Hepatocyte (in vitro differentiated cells): ENCODE measurements around the gene PYDC2. TPM values are rescaled to one million over a fixed set of nuclear protein-coding genes. Genes with fewer than 3 reads are reported as not detected.
"Not testable (repeated sequence)": the region's sequence is repeated elsewhere in the genome, so short reads cannot be mapped to it uniquely, and the experiment has no call there.

Experiments used
- DNase-seq: peaks from one replicate; pipeline ENCODE4 v3.0.0-alpha.2; 2016; ENCODE audit warnings: low spot score
- H2AFZ ChIP-seq: fragments of 200-600 bp; sonication (generic); 2 replicates; pipeline ENCODE4 v1.6.0; 2016; ENCODE audit warnings: antibody characterized with exemption, mild to moderate bottlenecking
- H3K27ac ChIP-seq: fragments of 200-600 bp; sonication (generic); 2 replicates; pipeline ENCODE4 v1.5.1; 2016; ENCODE audit warnings: mild to moderate bottlenecking
- H3K27me3 ChIP-seq: fragments of 200-600 bp; sonication (generic); 2 replicates; pipeline ENCODE4 v1.6.1; 2016
- H3K36me3 ChIP-seq: fragments of 200-600 bp; sonication (generic); replicated peaks from 2 replicates; pipeline ENCODE4 v1.5.1; 2016; ENCODE audit warnings: low read depth; ENCODE audit not compliant: insufficient read depth
- H3K4me1 ChIP-seq: fragments of 200-600 bp; sonication (generic); 2 replicates; pipeline ENCODE4 v1.5.1; 2016; ENCODE audit warnings: mild to moderate bottlenecking, moderate library complexity; ENCODE audit not compliant: insufficient read depth
- H3K4me2 ChIP-seq: fragments of 200-600 bp; sonication (generic); 2 replicates; pipeline ENCODE4 v1.6.0; 2016
- H3K4me3 ChIP-seq: fragments of 200-600 bp; sonication (generic); 2 replicates; pipeline ENCODE4 v1.5.1; 2016; ENCODE audit warnings: mild to moderate bottlenecking
- H3K79me2 ChIP-seq: fragments of 200-600 bp; sonication (generic); 2 replicates; pipeline ENCODE4 v1.6.0; 2017; ENCODE audit warnings: mild to moderate bottlenecking
- H3K9me2 ChIP-seq: fragments of 200-600 bp; sonication (generic); replicated peaks from 2 replicates; pipeline ENCODE4 v1.6.0; 2017; ENCODE audit warnings: mild to moderate bottlenecking; ENCODE audit not compliant: insufficient read depth
- H3K9me3 ChIP-seq: fragments of 200-600 bp; sonication (generic); 2 replicates; pipeline ENCODE4 v1.5.1; 2016; ENCODE audit warnings: low read depth, mild to moderate bottlenecking
- H4K20me1 ChIP-seq: fragments of 200-600 bp; sonication (generic); 2 replicates; pipeline ENCODE4 v1.6.0; 2016; ENCODE audit warnings: mild to moderate bottlenecking; ENCODE audit not compliant: insufficient read depth, poor library complexity, severe bottlenecking
- EZH2 ChIP-seq: fragments of 200-600 bp; sonication (generic); IDR thresholded peaks from 2 replicates; pipeline ENCODE4 v1.6.1; 2016; ENCODE audit warnings: antibody characterized with exemption, mild to moderate bottlenecking, borderline replicate concordance
- EZH2phosphoT487 ChIP-seq: fragments of 200-600 bp; sonication (generic); IDR thresholded peaks from one replicate; pipeline ENCODE4 v1.6.1; 2018; ENCODE audit warnings: antibody characterized with exemption, mild to moderate bottlenecking, low read depth, moderate library complexity; ENCODE audit not compliant: unreplicated experiment, severe bottlenecking
- WGBS: methylation state at CpG from one replicate; pipeline ENCODE4 v1.1.6; 2016; ENCODE audit warnings: low lambda C conversion rate; ENCODE audit errors: missing lambda C conversion rate; 5-methylcytosine and 5-hydroxymethylcytosine counted together
- polyA plus RNA-seq: library from polyadenylated mRNA; unstranded; fragments of >200 nt; fragmentation: Nextera tagmentation; extraction: Ambion mirVana; gene quantifications from 2 replicates; pipeline ENCODE4 v1.2.1, GENCODE V29; 2016
- total RNA-seq: library from RNA; depleted of rRNA; stranded (reverse); fragments of >200 nt; gene quantifications from 2 replicates; pipeline ENCODE4 v1.2.3, GENCODE V29; 2014
- TF ChIP-seq, protein P1 (sequence below): fragments of 200-600 bp; sonication (generic); IDR thresholded peaks from 2 replicates; pipeline ENCODE4 v1.5.1; 2016; ENCODE audit warnings: antibody characterized with exemption, mild to moderate bottlenecking; ENCODE audit not compliant: poor library complexity

The PYDC2 gene
- total and polyA plus RNA-seq, 2 experiments from 2014 or later, result not detected

DNA sequence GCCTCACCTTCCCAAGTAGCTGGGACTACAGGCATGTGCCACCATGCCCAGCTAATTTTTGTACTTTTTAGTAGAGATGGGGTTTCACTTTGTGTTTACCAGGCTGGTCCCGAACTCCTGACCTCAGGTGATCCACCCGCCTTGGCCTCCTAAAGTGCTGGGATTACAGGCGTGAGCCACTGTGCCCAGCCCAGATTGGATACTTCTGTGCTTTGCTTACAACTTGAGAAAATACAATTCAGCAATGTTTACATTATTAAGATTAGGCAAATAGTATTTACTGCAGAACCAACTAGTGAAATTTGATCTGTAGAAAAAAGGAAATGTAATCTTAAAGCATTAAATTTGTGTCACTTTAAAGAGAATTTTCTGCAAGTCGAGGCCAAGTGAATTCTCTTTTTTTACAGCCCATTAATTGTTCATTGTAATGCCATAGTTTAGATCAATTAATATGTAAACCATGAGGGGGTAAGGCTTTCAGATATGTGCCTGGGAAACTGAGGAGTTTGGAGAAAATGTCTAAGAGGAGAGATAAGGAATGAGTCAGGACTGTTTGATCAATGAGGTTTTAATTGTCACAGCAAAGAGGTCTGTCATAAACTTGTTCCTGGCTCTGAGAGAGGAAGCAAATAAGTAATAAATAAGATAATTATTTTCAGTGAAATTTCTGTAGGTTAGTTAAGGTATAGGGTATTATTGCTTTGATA is 15.3 kb downstream of the PYDC2 start:
- peak; percentile 24 for DNase-seq
- WGBS, result 27% methylated on average over 4 of the region's 4 CpGs
- no peak overlapping the region for H3K27ac ChIP-seq
- no peaks in the 10 kb centered on the region for H4K20me1 ChIP-seq
- H3K9me2 ChIP-seq, result no peaks in the 10 kb centered on the region
- no peaks in the 10 kb centered on the region for H3K79me2 ChIP-seq
- H2AFZ ChIP-seq, result no peak overlapping the region
- no peaks in the 10 kb centered on the region for H3K27me3 ChIP-seq
- TF ChIP-seq EZH2 (no peak), EZH2phosphoT487 (no peak)
- TF ChIP-seq, protein P1, sequence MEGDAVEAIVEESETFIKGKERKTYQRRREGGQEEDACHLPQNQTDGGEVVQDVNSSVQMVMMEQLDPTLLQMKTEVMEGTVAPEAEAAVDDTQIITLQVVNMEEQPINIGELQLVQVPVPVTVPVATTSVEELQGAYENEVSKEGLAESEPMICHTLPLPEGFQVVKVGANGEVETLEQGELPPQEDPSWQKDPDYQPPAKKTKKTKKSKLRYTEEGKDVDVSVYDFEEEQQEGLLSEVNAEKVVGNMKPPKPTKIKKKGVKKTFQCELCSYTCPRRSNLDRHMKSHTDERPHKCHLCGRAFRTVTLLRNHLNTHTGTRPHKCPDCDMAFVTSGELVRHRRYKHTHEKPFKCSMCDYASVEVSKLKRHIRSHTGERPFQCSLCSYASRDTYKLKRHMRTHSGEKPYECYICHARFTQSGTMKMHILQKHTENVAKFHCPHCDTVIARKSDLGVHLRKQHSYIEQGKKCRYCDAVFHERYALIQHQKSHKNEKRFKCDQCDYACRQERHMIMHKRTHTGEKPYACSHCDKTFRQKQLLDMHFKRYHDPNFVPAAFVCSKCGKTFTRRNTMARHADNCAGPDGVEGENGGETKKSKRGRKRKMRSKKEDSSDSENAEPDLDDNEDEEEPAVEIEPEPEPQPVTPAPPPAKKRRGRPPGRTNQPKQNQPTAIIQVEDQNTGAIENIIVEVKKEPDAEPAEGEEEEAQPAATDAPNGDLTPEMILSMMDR, result no peak
- H3K4me2 ChIP-seq, result no peak overlapping the region
- no peaks in the 10 kb centered on the region for H3K4me1 ChIP-seq
- H3K4me3 ChIP-seq, result no peak overlapping the region
- no peaks in the 10 kb centered on the region for H3K9me3 ChIP-seq
- H3K36me3 ChIP-seq, result no peaks in the 10 kb centered on the region

DNA sequence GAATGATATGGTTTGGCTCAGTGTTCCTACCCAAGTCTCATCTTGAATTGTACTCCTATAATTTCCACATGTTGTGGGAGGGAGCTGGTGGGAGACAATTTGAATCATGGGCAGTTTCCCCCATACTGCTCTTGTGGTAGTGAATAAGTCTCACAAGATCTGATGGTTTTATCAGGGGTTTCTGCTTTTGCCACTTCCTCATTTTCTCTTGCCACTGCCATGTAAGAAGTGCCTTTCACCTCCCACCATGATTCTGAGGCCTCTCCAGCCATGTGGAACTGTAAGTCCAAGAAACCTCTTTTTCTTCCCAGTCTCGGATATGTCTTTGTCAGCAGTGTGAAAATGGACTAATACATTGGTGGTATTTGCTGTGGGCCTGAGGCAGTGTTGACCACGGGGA is 23.0 kb downstream of the PYDC2 start:
- not testable (repeated sequence) for H2AFZ ChIP-seq, H3K4me3 ChIP-seq

DNA sequence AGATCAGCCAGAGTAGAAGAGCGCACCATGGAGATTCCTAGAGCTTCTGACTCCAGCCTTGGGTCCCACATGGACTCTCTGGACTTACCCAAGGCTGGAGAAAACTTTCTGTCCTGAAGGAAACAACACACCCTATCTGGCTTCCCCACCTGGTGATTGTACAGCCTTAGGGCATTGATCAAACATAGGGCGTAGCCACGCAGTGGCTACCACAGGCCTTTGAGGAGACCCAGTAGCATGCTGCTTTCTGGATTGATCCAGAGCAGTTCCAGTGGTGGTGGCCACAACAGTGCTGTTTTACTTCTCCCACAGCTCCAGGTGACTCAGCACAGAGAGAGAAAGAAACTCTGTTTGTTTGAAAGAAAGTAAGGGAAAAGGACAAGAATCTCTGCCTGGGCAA is 23.5 kb downstream of the PYDC2 start:
- Histone ChIP-seq H3K4me3 (no peak overlapping the region), H4K20me1 (no peaks in the 10 kb centered on the region), H3K4me1 (no peaks in the 10 kb centered on the region), H3K9me2 (no peaks in the 10 kb centered on the region), H2AFZ (no peak overlapping the region), H3K9me3 (no peaks in the 10 kb centered on the region), H3K36me3 (no peaks in the 10 kb centered on the region), H3K4me2 (no peak overlapping the region), H3K27ac (no peak overlapping the region), H3K79me2 (no peaks in the 10 kb centered on the region), H3K27me3 (no peaks in the 10 kb centered on the region)
- DNase-seq, result no peak
- 95% methylated on average over 3 of the region's 3 CpGs for WGBS
- TF ChIP-seq, protein P1, result no peak
- no peak for TF ChIP-seq EZH2phosphoT487
- no peak for TF ChIP-seq EZH2

More for the DNA sequence above, 23.0 kb downstream of the PYDC2 start:
- H3K79me2 ChIP-seq, DNase-seq, H3K27ac ChIP-seq, H3K4me1 ChIP-seq, H3K36me3 ChIP-seq, H3K4me2 ChIP-seq, H3K27me3 ChIP-seq, H3K9me2 ChIP-seq, H4K20me1 ChIP-seq, H3K9me3 ChIP-seq: not testable (repeated sequence)
- WGBS, result 81% methylated on average over 2 of the region's 2 CpGs

DNA sequence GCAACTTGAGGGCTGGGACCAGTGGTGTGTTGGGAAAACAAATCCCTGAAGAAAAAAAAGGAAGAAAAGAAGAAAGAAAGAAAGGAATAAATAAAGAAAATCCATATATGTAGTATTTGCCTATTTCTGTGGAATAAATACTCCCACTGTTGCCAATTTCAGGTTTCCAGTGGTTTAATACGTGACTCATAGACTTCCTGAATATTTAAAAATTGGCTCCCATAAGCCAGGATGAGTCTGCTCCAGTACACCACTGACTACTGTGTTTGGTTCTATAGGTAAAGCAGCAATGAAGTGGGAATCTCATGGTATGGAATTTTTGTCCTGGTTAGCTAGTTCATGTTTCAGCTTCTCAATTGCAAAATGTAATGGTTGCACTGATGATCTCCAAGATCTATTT is 31.6 kb downstream of the PYDC2 start:
- Histone ChIP-seq H3K79me2 (no peaks in the 10 kb centered on the region), H3K4me3 (no peak overlapping the region), H3K9me3 (no peaks in the 10 kb centered on the region), H3K4me2 (no peak overlapping the region), H4K20me1 (no peaks in the 10 kb centered on the region), H3K4me1 (no peaks in the 10 kb centered on the region), H3K27me3 (no peaks in the 10 kb centered on the region), H3K27ac (no peak overlapping the region), H2AFZ (no peak overlapping the region), H3K9me2 (no peaks in the 10 kb centered on the region), H3K36me3 (no peaks in the 10 kb centered on the region)
- no peak for DNase-seq
- 88% methylated on average over 1 of the region's 1 CpG for WGBS
- TF ChIP-seq EZH2 (no peak), EZH2phosphoT487 (no peak)
- TF ChIP-seq, protein P1, result no peak
